ENCODE results near the gene PCBP2.

Gene PCBP2

DNA sequence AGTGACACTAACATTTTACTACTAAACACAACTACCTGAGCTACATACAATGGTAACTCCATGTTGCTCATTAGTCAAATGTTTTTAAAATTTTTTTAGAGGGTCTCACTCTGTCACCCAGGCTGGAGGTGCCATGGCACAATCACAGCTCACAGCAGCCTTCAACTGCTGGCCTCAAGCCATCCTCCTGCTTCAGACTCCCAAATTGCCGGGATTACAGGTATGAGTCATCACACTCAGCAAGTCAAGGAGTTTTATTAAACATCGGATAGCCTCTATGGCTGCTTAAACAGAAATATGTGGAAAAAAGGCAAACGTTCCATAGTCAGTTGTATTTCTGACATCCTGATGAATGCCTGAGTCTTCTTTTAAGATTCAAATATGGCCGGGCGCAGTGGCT lies 66.5 kb downstream of the PCBP2 start:
- no peaks in the 10 kb centered on the region for H3K27me3 ChIP-seq
- no peak overlapping the region for H3K27ac ChIP-seq
- no peak overlapping the region for H3K4me3 ChIP-seq
- no peaks in the 10 kb centered on the region for H3K9me3 ChIP-seq
- intact Hi-C loops (cut with DNase I; ENCODE audit: low total_unique reads) = no loop called here
- H3K4me1 ChIP-seq = no peaks in the 10 kb centered on the region
- TF ChIP-seq CTCF (IDR thresholded peaks at IDR 0.05) = no peak
- DNase-seq = no peak
- H3K36me3 ChIP-seq = peaks cover 86 to 100% (median 88%) of the 10 kb centered on the region in 3 donors

DNA sequence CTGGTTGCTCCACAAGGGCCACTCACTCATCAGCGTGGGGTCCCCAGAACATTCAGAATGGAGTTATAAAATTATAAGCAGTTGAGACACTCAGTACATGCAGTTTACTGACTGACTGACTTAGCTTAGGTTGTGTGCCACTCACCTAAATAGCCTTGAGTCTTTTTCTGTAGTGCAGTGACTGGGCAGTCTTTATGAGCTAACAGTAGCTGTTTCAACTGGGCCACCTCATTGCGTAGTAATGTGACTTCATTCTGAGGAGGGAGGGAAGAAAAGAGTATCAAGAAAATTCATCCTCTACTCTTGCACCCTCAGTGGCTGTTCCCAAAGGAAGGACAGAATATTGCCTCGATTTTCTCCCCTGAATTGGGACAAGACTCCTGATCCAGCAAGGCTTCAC lies 71.2 kb downstream of the PCBP2 start:
- Histone ChIP-seq H3K27ac (no peak overlapping the region), H3K4me1 (no peaks in the 10 kb centered on the region), H3K27me3 (no peaks in the 10 kb centered on the region), H3K9me3 (no peaks in the 10 kb centered on the region), H3K4me3 (no peak overlapping the region), H3K36me3 (peaks cover 79 to 100% (median 92%) of the 10 kb centered on the region in 3 donors)
- DNase-seq = no peak
- intact Hi-C loops (cut with DNase I; ENCODE audit: low total_unique reads) = no loop called here
- no peak for TF ChIP-seq CTCF (IDR thresholded peaks at IDR 0.05)

DNA sequence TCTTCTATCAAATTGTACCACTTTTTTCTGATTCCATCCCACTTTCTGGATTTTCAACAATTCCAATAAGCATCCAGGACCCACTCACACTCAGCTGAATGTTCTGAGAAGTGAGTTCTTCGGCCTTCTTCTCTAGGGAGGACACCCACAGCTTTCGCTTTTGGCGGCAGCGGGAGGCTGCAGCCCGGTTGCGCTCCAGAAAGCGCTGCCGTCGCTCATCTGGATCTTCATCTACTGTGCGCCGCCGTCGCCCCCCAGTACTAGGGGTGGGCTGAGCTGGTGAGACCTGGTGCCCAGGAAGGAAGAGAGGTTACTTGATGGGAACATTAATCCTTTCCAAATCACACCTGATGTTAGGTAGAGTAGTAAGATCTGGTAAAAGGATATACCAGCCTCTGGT lies 72.6 kb downstream of the PCBP2 start:
- H3K4me3 ChIP-seq = no peak overlapping the region
- no peak for TF ChIP-seq CTCF (IDR thresholded peaks at IDR 0.05)
- DNase-seq = no peak
- H3K36me3 ChIP-seq = peaks cover 79 to 100% (median 84%) of the 10 kb centered on the region in 3 donors
- H3K27me3 ChIP-seq = no peaks in the 10 kb centered on the region
- intact Hi-C loops (cut with DNase I; ENCODE audit: low total_unique reads) = no loop called here
- H3K4me1 ChIP-seq = no peaks in the 10 kb centered on the region
- no peak overlapping the region for H3K27ac ChIP-seq
- no peaks in the 10 kb centered on the region for H3K9me3 ChIP-seq

- Histone ChIP-seq H3K9me3 (no peaks in the 10 kb centered on the region), H3K27me3 (no peaks in the 10 kb centered on the region), H3K4me3 (no peak overlapping the region), H3K4me1 (no peaks in the 10 kb centered on the region), H3K36me3 (peaks cover 80 to 99% (median 83%) of the 10 kb centered on the region in 3 donors), H3K27ac (no peak overlapping the region)
- intact Hi-C loops (cut with DNase I; ENCODE audit: low total_unique reads) = no loop called here
- no peak for TF ChIP-seq CTCF (IDR thresholded peaks at IDR 0.05)
- no peak for DNase-seq
Observed at GRCh38 chr12:53530061-53530460, 78.2 kb downstream of the PCBP2 start.
